ENCODE data around the gene GLMP. TPM values are rescaled to one million over a fixed set of nuclear protein-coding genes. Genes with fewer than 3 reads are reported as not detected.

Gene GLMP
- total RNA-seq, 4 donors from 2014 or later = 10.1 to 16.5 (median 13.6) TPM

GRCh38 chr1:156319664-156320063 is 24.2 kb upstream of the GLMP start:
- intact Hi-C loops (cut with DNase I; ENCODE audit: low total_unique reads) = no loop called here
- Histone ChIP-seq H3K27me3 (no peaks in the 10 kb centered on the region), H3K27ac (no peak overlapping the region), H3K36me3 (peaks cover 3 to 100% of the 10 kb centered on the region in 2 donors), H3K4me1 (no peaks in the 10 kb centered on the region), H3K9me3 (no peaks in the 10 kb centered on the region), H3K4me3 (no peak overlapping the region)
- in situ Hi-C loops (cut with MboI; ENCODE audit: low sequenced_read_pairs in 4 of 4) = no loop called here
- no peak for DNase-seq
- ATAC-seq = no peak
- TF ChIP-seq CTCF (IDR thresholded peaks at IDR 0.05 in 4 of 5, conservative IDR thresholded peaks at IDR 0.05 in 1 of 5) (peak in 4 of 5 experiments; percentile 27 to 39 (median 34)), POLR2A (IDR thresholded peaks at IDR 0.05) (no peak)

DNA sequence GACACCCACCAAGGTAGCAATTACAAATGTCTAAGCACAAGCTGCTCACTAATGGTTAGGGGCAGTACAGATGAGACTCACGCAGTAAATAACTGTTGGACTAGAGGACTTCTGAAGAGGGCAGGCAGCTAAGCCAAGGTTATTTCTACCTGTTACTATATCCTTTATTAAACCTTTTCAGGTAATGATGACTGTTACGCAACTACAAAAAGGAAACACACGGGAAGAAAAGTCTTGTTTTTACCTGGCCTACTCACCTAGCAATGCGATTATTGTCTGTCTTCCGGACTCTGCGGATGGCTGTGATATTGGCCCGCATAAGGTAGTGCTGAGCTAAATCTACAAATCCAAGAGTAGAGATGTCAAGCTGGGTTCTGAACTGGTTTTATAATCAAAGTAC is 21.4 kb upstream of the GLMP start:
- no peak for TF ChIP-seq POLR2A (IDR thresholded peaks at IDR 0.05)
- no peak for TF ChIP-seq CTCF (IDR thresholded peaks at IDR 0.05 in 4 of 5, conservative IDR thresholded peaks at IDR 0.05 in 1 of 5)
- Histone ChIP-seq H3K4me3 (no peak overlapping the region), H3K27ac (no peak overlapping the region), H3K9me3 (no peaks in the 10 kb centered on the region), H3K27me3 (no peaks in the 10 kb centered on the region), H3K36me3 (peaks cover 3 to 100% of the 10 kb centered on the region in 2 donors), H3K4me1 (no peaks in the 10 kb centered on the region)
- no peak for DNase-seq
- ATAC-seq = no peak
- intact Hi-C loops (cut with DNase I; ENCODE audit: low total_unique reads) (no loop called here), in situ Hi-C loops (cut with MboI; ENCODE audit: low sequenced_read_pairs in 4 of 4) (no loop called here)

GRCh38 chr1:156310962-156311361 is 15.5 kb upstream of the GLMP start:
- no peaks in the 10 kb centered on the region for H3K9me3 ChIP-seq
- in situ Hi-C loops (cut with MboI; ENCODE audit: low sequenced_read_pairs in 4 of 4) = no loop called here
- no peaks in the 10 kb centered on the region for H3K4me1 ChIP-seq
- H3K36me3 ChIP-seq = peaks cover 3 to 92% of the 10 kb centered on the region in 2 donors
- no peaks in the 10 kb centered on the region for H3K27me3 ChIP-seq
- ATAC-seq = peak; percentile 75 to 98
- peak; percentile 25 to 82 for DNase-seq
- peak overlapping the region in 3 of 4 donors; percentile 47 to 66 (median 55) for H3K27ac ChIP-seq
- intact Hi-C loops (cut with DNase I; ENCODE audit: low total_unique reads) = no loop called here
- H3K4me3 ChIP-seq = no peak overlapping the region
- TF ChIP-seq CTCF (IDR thresholded peaks at IDR 0.05 in 4 of 5, conservative IDR thresholded peaks at IDR 0.05 in 1 of 5) = no peak

DNA sequence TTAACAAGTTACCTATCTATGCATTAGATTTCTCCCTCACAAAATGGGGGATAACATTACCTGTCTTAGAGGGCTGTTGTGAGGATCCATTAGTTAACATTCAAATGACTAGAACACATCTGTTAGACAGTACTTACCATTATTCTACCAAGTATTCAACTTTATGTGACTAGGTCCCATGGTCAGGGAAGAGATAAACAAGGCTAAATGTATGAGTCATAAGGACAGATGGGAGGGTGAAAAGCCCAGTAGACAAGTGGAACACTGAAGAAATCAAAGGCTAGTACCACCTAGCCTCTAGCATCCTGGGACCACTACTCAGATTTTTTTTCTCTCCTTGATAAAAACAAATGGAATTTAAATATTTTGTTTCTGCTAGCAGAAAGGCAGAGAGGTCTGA is 12.6 kb upstream of the GLMP start:
- Histone ChIP-seq H3K36me3 (peaks cover 3 to 80% of the 10 kb centered on the region in 2 donors), H3K4me3 (no peak overlapping the region), H3K9me3 (no peaks in the 10 kb centered on the region), H3K27ac (no peak overlapping the region), H3K4me1 (no peaks in the 10 kb centered on the region), H3K27me3 (no peaks in the 10 kb centered on the region)
- DNase-seq = no peak
- TF ChIP-seq CTCF (IDR thresholded peaks at IDR 0.05 in 4 of 5, conservative IDR thresholded peaks at IDR 0.05 in 1 of 5) (no peak), POLR2A (IDR thresholded peaks at IDR 0.05) (no peak)
- intact Hi-C loops (cut with DNase I; ENCODE audit: low total_unique reads) = no loop called here
- ATAC-seq = no peak
- in situ Hi-C loops (cut with MboI; ENCODE audit: low sequenced_read_pairs in 4 of 4) = no loop called here

- Histone ChIP-seq H3K4me3 (no peak overlapping the region), H3K9me3 (no peaks in the 10 kb centered on the region), H3K27ac (no peak overlapping the region), H3K27me3 (no peaks in the 10 kb centered on the region), H3K36me3 (peaks cover 0 to 53% of the 10 kb centered on the region in 2 donors), H3K4me1 (no peaks in the 10 kb centered on the region)
- intact Hi-C loops (cut with DNase I; ENCODE audit: low total_unique reads) (no loop called here), in situ Hi-C loops (cut with MboI; ENCODE audit: low sequenced_read_pairs in 4 of 4) (no loop called here)
- no peak for DNase-seq
- ATAC-seq = no peak
- TF ChIP-seq CTCF (IDR thresholded peaks at IDR 0.05 in 4 of 5, conservative IDR thresholded peaks at IDR 0.05 in 1 of 5) (no peak), POLR2A (IDR thresholded peaks at IDR 0.05) (no peak)
Measured at GRCh38 chr1:156305215-156305614, 9.7 kb upstream of the GLMP start.
